Activated CD4-positive, alpha-beta T cell treated with anti-CD3 and anti-CD28 coated beads, Interleukin-2, amount 50 U/mL, for 16 hours (primary cell): ENCODE measurements around the gene ORAI2.

Source experiments
- DNase-seq: peaks from one replicate; pipeline ENCODE4 v3.0.0-alpha.2; 2020

Gene ORAI2

DNA sequence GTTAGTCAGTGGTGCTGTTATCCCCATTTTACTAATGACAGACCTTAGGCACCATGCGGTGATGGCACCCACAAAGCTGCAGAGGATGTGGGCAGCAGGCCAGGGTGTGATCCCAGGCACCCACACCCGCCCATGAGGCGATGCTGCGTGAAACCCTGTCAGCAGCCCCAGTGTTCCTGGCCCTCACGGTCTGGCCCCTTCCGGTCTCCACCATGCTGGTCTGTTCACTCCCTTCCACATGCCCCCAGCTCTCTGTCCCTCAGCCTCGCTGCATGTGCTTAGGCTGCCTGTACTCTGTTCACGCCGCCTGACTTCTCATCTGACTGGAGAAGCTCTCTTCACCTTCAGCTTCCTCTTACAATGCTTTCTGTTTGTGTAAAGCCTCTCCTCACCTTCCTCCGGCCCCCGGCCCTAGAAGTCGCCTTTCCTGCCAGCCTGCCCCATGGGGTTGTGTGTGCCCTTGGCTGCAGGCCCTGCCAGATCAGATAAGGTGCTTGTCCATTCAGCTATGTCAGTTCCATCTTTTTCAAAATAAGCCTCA, 17.6 kb upstream of the ORAI2 start:
- peak; percentile 85 for DNase-seq

- no peak for DNase-seq
Measured at GRCh38 chr7:102416406-102416805, 17.0 kb upstream of the ORAI2 start.

DNA sequence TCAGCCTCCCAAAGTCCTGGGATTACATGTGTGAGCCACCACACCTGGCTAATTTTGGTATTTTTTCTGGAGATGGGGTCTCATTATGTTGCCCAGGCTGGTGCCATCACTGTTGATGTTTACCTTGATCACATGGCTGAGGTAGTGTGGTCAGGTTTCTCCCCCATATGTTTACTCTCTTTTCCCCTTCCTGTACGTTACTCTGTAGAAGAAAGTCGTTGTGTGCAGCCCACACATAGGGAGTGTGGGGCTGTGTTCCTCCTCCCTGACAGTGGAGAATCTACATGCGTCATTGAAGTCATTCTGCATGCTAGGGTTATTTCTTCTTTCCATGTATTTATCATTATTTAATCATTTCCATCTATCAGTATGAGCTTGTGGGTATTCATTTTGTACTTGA, 16.3 kb upstream of the ORAI2 start:
- no peak for DNase-seq

DNA sequence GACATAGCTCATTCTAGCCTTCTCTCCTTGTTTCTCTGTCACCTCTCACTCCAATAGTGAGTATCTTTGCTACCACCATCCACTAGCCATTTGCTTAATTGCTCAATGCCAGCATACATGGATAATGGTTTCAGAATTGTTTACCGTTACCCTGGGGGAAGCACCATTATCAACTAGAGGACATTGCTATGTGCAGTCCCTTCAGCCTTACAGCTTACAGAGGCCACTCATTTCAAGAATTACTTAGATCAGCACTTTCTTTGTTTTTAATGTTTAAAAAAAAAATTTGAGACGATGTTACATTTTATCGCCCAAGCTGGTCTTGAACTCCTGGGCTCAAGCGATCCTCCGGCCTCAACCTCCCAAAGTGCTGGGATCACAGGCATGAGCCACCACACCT, 14.8 kb upstream of the ORAI2 start:
- no peak for DNase-seq

- DNase-seq, result no peak
Measured at GRCh38 chr7:102421706-102422240, 11.6 kb upstream of the ORAI2 start.

- no peak for DNase-seq
Measured at GRCh38 chr7:102424129-102424551, 9.2 kb upstream of the ORAI2 start.

DNA sequence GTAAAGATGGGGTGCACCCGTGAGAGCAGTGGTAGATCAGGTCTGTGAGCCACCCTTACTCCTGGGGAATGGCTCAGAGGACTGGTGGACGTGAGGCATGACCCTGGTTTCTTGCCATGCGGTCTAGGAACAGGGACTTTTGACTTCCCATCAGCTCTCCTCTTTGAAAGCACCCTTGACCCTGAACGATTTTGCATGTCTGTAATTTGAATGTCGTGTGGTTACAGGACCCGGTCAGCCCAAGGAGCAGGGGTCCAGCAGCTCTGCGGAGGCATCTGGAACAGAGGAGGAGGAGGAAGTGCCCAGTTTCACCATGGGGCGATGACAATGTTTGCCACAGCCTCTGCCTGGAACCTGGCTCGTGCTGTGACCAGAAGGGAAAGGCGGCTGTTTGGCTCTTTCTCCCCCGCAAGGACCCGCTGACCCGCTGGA, 8.6 kb upstream of the ORAI2 start:
- no peak for DNase-seq

- DNase-seq, result peak; percentile 93
Measured at GRCh38 chr7:102425639-102426267, 7.6 kb upstream of the ORAI2 start.

DNA sequence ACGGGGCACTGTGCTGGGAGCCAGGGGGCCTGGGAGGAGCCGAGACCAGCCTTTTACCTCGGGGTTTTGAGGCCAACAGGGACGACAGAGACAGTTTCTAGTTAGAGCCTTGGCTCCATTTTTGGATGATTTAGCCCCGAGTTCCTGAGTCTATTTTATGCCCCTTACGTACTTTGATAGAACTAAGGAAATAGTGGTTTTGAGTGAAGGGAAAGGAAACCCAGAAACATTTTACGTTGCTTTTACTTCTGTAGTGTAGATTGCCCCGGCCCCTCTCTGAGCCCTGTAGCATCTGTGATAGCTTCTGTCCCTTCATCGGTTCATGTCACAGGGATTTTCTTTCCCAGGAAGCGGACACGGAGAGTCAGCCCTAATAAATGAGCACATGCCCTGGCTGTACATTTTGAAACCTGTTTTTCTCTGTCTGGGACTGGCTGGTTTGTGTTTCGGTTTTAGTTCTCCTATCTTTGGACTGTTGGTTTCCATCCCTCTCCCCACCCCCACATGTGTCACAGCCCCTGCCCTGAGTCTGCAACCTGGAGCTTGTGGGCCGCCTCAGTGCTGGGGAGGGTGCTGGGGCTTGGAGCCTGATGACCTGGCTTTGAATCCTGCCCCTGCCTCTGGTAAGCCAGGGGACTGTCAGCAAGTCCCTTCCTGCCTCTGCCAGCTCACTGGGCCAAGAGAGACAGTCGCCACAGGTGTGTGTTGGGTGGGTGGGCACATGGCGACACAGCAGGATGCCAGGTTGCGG, 6.9 kb upstream of the ORAI2 start:
- DNase-seq, result peak; percentile 91

GRCh38 chr7:102427019-102427405, 6.4 kb upstream of the ORAI2 start:
- DNase-seq, result no peak

DNA sequence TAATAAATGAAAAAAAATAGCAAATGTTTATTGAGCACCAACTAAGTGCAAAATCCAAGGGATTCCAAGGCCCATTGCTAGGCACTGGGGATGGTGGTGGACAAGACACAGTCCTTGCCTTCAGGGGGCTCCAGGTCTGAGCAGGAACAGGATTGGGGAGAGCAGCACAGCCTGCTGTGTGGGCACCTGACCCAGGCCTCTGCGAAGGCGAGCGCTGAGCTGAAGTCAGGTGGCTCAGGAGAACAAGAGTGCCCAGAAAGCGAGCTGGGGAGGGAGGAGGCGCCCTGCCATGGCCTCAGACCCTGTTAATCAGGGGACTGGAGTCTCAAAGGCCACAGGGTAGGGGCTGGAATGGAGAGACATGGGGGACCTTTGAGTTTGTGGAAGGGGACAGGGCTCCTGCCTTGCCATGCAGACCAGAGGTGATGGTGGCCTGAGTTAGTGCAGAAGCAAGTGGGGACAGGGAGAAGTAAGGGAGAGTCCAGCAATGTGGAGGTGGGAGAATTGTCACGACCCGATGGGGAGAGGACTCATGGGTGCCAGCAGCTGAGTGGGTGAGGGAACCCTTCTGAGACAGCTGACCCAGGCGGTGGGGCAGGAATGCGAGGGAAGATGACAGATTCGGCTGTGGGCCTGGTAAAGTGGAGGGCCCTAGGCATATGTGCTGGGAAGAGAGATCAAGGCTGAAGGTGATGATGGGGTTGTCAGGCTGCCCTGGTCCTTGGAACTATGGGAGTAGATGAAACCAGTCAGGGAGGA, 4.1 kb upstream of the ORAI2 start:
- no peak for DNase-seq

GRCh38 chr7:102431617-102432298, 1.6 kb upstream of the ORAI2 start:
- peak; percentile 71 for DNase-seq

- no peak for DNase-seq
Measured at GRCh38 chr7:102432442-102433218, 745 bp upstream of the ORAI2 start.

DNA sequence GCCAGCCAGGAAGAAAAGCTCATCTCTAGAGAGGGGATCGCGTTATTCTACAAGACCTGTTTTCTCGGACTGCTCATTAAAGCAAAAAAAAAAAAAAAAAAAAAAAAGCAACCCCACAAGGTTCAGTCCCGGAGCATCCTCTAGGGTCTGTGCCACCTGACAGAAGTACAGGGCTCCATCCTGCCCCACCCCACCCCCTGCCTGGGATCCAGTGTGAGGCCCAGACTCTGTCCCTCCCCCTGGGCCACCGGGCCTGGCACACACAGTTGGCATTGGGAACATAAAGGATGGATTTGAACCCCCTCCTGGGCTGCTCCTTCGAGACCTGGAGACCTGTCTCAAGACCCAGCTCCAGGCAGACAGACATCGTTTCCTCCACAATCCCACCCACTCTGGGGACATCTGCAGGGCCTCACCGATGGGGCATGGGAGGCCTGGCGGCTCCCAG, 688 bp downstream of the ORAI2 start:
- DNase-seq, result no peak

GRCh38 chr7:102436118-102436517, 2.7 kb downstream of the ORAI2 start:
- DNase-seq, result no peak

GRCh38 chr7:102439963-102440795, 6.8 kb downstream of the ORAI2 start:
- DNase-seq, result no peak

DNA sequence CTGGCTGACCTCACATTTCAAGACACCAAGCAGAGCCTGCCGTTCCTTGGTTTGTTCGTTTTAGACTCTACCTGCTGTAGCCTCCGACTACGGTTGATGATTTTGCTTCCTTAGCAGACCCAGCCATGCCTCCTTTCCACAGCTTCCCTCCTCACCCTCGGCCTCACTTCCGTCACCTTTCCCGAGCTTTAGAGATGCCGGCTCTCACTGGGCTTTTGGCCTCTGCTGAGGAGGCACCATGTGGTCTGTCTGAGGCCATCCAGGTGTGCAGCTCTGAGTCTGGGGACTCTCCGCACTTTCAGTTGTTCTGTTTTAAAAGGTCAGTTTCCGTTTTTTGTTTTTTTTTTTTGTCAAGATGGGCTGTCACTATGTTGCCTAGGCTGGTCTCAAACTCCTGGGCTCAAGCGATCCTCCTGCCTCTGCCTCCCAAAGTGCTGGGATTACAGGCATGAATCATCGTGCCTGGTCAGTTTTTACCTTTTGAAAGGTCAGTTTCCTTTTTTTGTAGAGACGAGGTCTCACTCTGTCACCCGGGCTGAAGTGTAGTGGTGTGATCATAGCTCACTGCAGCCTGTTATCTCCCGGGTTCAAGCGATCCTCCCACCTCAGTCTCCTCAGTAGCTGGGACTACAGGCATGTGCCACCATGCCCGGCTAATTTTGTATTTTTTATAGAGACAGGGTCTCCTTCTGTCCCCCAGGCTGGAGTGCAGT, 11.7 kb downstream of the ORAI2 start:
- DNase-seq, result no peak

DNA sequence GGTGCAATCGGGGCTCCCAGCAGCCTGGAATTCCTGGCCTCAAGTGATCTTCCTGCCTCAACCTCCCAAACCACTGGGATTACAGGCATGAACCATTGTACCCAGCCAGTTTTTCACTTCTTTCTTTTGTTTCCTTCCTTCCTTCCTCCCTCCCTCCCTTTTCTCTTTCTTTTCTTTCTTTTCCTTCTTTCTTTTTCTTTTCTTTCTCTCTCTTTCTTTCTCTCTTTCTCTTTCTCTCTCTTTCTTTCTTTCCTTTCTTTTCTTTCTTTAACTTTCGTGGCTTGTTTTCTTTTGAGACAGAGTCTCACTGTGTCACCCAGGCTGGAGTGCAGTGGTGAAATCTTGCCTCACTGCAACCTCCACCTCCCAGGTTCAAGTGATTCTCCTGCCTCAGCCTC, 12.3 kb downstream of the ORAI2 start:
- no peak for DNase-seq

DNA sequence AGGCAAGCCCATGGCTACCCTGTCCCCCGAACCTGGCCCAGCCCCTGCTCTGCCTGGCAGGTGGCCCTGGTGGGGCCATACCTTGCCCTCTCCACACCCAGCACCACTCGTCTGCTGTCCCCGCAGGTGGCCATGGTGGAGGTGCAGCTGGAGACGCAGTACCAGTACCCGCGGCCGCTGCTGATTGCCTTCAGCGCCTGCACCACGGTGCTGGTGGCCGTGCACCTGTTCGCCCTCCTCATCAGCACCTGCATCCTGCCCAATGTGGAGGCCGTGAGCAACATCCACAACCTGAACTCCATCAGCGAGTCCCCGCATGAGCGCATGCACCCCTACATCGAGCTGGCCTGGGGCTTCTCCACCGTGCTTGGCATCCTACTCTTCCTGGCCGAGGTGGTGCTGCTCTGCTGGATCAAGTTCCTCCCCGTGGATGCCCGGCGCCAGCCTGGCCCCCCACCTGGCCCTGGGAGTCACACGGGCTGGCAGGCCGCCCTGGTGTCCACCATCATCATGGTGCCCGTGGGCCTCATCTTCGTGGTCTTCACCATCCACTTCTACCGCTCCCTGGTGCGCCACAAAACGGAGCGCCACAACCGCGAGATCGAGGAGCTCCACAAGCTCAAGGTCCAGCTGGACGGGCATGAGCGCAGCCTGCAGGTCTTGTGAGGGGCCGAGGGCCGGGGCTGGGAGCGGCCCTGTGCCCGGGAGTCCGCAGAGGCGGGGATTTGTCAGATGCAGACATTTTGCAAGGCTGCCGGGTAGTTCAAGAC, 13.2 kb downstream of the ORAI2 start:
- DNase-seq, result no peak
